GM12865 (cell line): ENCODE data around the gene ARHGEF39.

Experiments used
- DNase-seq: peaks from one replicate; pipeline ENCODE4 v3.0.0; 2010; ENCODE audit warnings: low read depth
- H3K4me3 ChIP-seq: 2 replicates; pipeline ENCODE4 v1.5.1; 2011; ENCODE audit warnings: mild to moderate bottlenecking, low read depth, low read length, control low read depth
- CTCF ChIP-seq: IDR thresholded peaks from 2 replicates; pipeline ENCODE4 v1.5.1; 2011; ENCODE audit warnings: low read length, control low read depth, low read depth, inconsistent platforms; ENCODE audit not compliant: insufficient read depth; ENCODE audit errors: missing control alignments

Gene ARHGEF39

GRCh38 chr9:35675204-35675603, 10.2 kb upstream of the ARHGEF39 start:
- no peak for DNase-seq
- H3K4me3 ChIP-seq: no peak overlapping the region
- no peak for TF ChIP-seq CTCF

- no peak for DNase-seq
- H3K4me3 ChIP-seq: no peak overlapping the region; the same call in 1 of the 2 replicates
- no peak for TF ChIP-seq CTCF
Measured at GRCh38 chr9:35674025-35674361, 9.0 kb upstream of the ARHGEF39 start.

GRCh38 chr9:35673132-35674024, 8.4 kb upstream of the ARHGEF39 start, which contains the start of gene CA9:
CA9 (plus strand) TSS chr9:35673928; CDS start chr9:35673960, 32 bp downstream.
- TF ChIP-seq CTCF: no peak
- no peak for DNase-seq
- H3K4me3 ChIP-seq: peak within 1 kb of the TSS; percentile 9

- no peak for DNase-seq
- no peak overlapping the region for H3K4me3 ChIP-seq
- TF ChIP-seq CTCF: no peak
Measured at GRCh38 chr9:35669331-35670145, 4.5 kb upstream of the ARHGEF39 start.

- no peak for TF ChIP-seq CTCF
- no peak for DNase-seq
Measured at GRCh38 chr9:35667939-35668338, 2.9 kb upstream of the ARHGEF39 start.

GRCh38 chr9:35666549-35666948, 1.6 kb upstream of the ARHGEF39 start:
- no peak for TF ChIP-seq CTCF
- H3K4me3 ChIP-seq: no peak overlapping the region
- DNase-seq: peak; percentile 41

More at GRCh38 chr9:35667939-35668338, 2.9 kb upstream of the ARHGEF39 start:
- no peak overlapping the region for H3K4me3 ChIP-seq
